ENCODE data around the gene EMID1. TPM values are rescaled to one million over a fixed set of nuclear protein-coding genes. Genes with fewer than 3 reads are reported as not detected.

The EMID1 gene
- total and polyA plus RNA-seq, 2 donors from 2014 or later = 9.6 to 25.5 TPM

- Histone ChIP-seq H3K4me1 (ENCODE audit: control insufficient read depth in 2 of 3, insufficient read depth in 2 of 3, low read depth in 1 of 3, low read length in 3 of 3) (no peaks in the 10 kb centered on the region), H3K4me3 (ENCODE audit: low read length in 3 of 3) (no peak overlapping the region), H3K9ac (ENCODE audit: low read length in 3 of 3) (no peak overlapping the region), H3K9me3 (ENCODE audit: control insufficient read depth in 2 of 3, insufficient read depth in 1 of 3, low read length in 3 of 3) (no peaks in the 10 kb centered on the region), H3K27me3 (ENCODE audit: control insufficient read depth, insufficient read depth, low read length) (no peaks in the 10 kb centered on the region), H3K36me3 (ENCODE audit: control insufficient read depth in 2 of 3, insufficient read depth in 3 of 3, low read length in 3 of 3) (no peaks in the 10 kb centered on the region), H3K27ac (ENCODE audit: low read depth in 2 of 2, low read length in 2 of 2) (no peak overlapping the region)
- DNase-seq = peak in 1 of 5 donors; percentile 33
- TF ChIP-seq CTCF (IDR thresholded peaks at IDR 0.05; ENCODE audit: borderline replicate concordance, extremely low read depth, insufficient read depth) = no peak
- intact Hi-C loops (cut with DNase I) = no loop called here
- FAIRE-seq = no peak
Measured at GRCh38 chr22:29258407-29259252, 52.9 kb downstream of the EMID1 start.

GRCh38 chr22:29259253-29259899 is 53.7 kb downstream of the EMID1 start:
- Histone ChIP-seq H3K27me3 (ENCODE audit: control insufficient read depth, insufficient read depth, low read length) (no peaks in the 10 kb centered on the region), H3K36me3 (ENCODE audit: control insufficient read depth in 2 of 3, insufficient read depth in 3 of 3, low read length in 3 of 3) (peaks cover 0 to 3% (median 2%) of the 10 kb centered on the region in 3 donors), H3K27ac (ENCODE audit: low read depth in 2 of 2, low read length in 2 of 2) (no peak overlapping the region), H3K9me3 (ENCODE audit: control insufficient read depth in 2 of 3, insufficient read depth in 1 of 3, low read length in 3 of 3) (no peaks in the 10 kb centered on the region), H3K4me1 (ENCODE audit: control insufficient read depth in 2 of 3, insufficient read depth in 2 of 3, low read depth in 1 of 3, low read length in 3 of 3) (no peaks in the 10 kb centered on the region), H3K4me3 (ENCODE audit: low read length in 3 of 3) (no peak overlapping the region), H3K9ac (ENCODE audit: low read length in 3 of 3) (no peak overlapping the region)
- no peak for TF ChIP-seq CTCF (IDR thresholded peaks at IDR 0.05; ENCODE audit: borderline replicate concordance, extremely low read depth, insufficient read depth)
- intact Hi-C loops (cut with DNase I) = no loop called here
- DNase-seq = peak in 1 of 5 donors; percentile 33
- no peak for FAIRE-seq

GRCh38 chr22:29260031-29260560 is 54.4 kb downstream of the EMID1 start:
- H3K4me3 ChIP-seq (ENCODE audit: low read length in 3 of 3) = no peak overlapping the region
- intact Hi-C loops (cut with DNase I) = no loop called here
- FAIRE-seq = no peak
- H3K36me3 ChIP-seq (ENCODE audit: control insufficient read depth in 2 of 3, insufficient read depth in 3 of 3, low read length in 3 of 3) = peaks cover 0 to 6% (median 3%) of the 10 kb centered on the region in 3 donors
- no peaks in the 10 kb centered on the region for H3K9me3 ChIP-seq (ENCODE audit: control insufficient read depth in 2 of 3, insufficient read depth in 1 of 3, low read length in 3 of 3)
- peak in 1 of 5 donors; percentile 43 for DNase-seq
- H3K4me1 ChIP-seq (ENCODE audit: control insufficient read depth in 2 of 3, insufficient read depth in 2 of 3, low read depth in 1 of 3, low read length in 3 of 3) = no peaks in the 10 kb centered on the region
- no peaks in the 10 kb centered on the region for H3K27me3 ChIP-seq (ENCODE audit: control insufficient read depth, insufficient read depth, low read length)
- no peak overlapping the region for H3K9ac ChIP-seq (ENCODE audit: low read length in 3 of 3)
- H3K27ac ChIP-seq (ENCODE audit: low read depth in 2 of 2, low read length in 2 of 2) = no peak overlapping the region
- TF ChIP-seq CTCF (IDR thresholded peaks at IDR 0.05; ENCODE audit: borderline replicate concordance, extremely low read depth, insufficient read depth) = no peak

All from kidney (tissue), 14 donors.